Measurements from ENCODE around the gene GNPTG. TPM values are rescaled to one million over a fixed set of nuclear protein-coding genes. Genes with fewer than 3 reads are reported as not detected.

Gene GNPTG
- total and polyA plus RNA-seq, 2 of the 13 experiments (the other 11 are each of a cell fraction or from before 2014, with no cell fraction given): 22.7 to 71.1 TPM

DNA sequence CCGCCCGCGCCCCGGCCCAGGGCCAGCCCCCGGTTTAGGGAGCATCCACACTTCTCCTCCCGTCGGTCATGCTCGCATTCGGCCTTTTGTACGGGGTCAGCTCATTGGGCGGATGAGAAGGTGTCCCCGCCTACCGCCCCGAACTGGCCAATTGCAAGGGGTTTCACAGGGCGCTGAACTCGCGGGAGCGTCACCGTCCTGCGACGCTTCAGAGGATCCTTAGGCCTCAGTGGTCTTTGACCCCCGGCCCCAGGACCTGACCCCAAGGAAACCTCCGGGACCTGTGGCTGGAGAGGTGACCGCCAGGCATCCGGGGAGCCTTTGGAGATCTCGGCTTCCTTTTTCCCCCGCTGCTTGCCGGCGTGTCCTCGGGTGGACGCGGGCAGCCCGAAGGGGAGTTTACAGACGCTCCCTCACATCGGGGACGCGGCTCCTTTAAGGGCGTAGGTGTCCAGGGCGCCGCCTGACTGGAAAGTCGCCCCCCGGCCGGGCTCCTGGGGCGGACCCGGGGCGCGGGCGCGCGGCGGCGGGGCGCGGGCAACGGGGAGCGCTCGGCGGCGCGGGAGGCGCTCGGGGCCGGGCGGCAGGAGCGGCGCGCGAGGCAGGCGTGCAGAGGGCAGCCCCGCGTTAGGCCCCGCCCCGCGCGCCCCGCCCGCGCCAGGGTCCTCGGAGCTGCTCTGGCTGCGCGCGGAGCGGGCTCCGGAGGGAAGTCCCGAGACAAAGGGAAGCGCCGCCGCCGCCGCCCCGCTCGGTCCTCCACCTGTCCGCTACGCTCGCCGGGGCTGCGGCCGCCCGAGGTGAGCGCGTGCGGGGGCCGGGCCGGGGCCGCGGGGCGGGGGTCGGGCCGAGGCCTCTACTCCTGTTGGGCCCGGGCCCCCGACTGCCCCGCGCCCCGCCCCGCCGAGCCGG, 42.5 kb upstream of the GNPTG start, which contains the start of gene UBE2I (continued):
- no peak for TF ChIP-seq ZNF292 (CRISPR knock-in tag; IDR thresholded peaks at IDR 0.05; ENCODE audit: borderline replicate concordance, low read depth)
- TF ChIP-seq ZNF382 (CRISPR knock-in tag; IDR thresholded peaks at IDR 0.05; ENCODE audit: borderline replicate concordance): no peak
- 0 out of 2 replicates have a peak, but pooled peaks have one; percentile 47 for TF ChIP-seq ZNF510 (CRISPR knock-in tag; IDR thresholded peaks at IDR 0.05; ENCODE audit: low read depth)
- no peak for TF ChIP-seq ZC3H13 (CRISPR knock-in tag; IDR thresholded peaks at IDR 0.05)
- 0 out of 2 replicates have a peak, but pooled peaks have one; percentile 36 for TF ChIP-seq MXD4 (CRISPR knock-in tag; IDR thresholded peaks at IDR 0.05)
- TF ChIP-seq, protein P1, sequence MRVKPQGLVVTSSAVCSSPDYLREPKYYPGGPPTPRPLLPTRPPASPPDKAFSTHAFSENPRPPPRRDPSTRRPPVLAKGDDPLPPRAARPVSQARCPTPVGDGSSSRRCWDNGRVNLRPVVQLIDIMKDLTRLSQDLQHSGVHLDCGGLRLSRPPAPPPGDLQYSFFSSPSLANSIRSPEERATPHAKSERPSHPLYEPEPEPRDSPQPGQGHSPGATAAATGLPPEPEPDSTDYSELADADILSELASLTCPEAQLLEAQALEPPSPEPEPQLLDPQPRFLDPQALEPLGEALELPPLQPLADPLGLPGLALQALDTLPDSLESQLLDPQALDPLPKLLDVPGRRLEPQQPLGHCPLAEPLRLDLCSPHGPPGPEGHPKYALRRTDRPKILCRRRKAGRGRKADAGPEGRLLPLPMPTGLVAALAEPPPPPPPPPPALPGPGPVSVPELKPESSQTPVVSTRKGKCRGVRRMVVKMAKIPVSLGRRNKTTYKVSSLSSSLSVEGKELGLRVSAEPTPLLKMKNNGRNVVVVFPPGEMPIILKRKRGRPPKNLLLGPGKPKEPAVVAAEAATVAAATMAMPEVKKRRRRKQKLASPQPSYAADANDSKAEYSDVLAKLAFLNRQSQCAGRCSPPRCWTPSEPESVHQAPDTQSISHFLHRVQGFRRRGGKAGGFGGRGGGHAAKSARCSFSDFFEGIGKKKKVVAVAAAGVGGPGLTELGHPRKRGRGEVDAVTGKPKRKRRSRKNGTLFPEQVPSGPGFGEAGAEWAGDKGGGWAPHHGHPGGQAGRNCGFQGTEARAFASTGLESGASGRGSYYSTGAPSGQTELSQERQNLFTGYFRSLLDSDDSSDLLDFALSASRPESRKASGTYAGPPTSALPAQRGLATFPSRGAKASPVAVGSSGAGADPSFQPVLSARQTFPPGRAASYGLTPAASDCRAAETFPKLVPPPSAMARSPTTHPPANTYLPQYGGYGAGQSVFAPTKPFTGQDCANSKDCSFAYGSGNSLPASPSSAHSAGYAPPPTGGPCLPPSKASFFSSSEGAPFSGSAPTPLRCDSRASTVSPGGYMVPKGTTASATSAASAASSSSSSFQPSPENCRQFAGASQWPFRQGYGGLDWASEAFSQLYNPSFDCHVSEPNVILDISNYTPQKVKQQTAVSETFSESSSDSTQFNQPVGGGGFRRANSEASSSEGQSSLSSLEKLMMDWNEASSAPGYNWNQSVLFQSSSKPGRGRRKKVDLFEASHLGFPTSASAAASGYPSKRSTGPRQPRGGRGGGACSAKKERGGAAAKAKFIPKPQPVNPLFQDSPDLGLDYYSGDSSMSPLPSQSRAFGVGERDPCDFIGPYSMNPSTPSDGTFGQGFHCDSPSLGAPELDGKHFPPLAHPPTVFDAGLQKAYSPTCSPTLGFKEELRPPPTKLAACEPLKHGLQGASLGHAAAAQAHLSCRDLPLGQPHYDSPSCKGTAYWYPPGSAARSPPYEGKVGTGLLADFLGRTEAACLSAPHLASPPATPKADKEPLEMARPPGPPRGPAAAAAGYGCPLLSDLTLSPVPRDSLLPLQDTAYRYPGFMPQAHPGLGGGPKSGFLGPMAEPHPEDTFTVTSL (CRISPR knock-in tag; IDR thresholded peaks at IDR 0.05; ENCODE audit: borderline replicate concordance): 0 out of 2 replicates have a peak, but pooled peaks have one; percentile 26
- TF ChIP-seq, protein P2, sequence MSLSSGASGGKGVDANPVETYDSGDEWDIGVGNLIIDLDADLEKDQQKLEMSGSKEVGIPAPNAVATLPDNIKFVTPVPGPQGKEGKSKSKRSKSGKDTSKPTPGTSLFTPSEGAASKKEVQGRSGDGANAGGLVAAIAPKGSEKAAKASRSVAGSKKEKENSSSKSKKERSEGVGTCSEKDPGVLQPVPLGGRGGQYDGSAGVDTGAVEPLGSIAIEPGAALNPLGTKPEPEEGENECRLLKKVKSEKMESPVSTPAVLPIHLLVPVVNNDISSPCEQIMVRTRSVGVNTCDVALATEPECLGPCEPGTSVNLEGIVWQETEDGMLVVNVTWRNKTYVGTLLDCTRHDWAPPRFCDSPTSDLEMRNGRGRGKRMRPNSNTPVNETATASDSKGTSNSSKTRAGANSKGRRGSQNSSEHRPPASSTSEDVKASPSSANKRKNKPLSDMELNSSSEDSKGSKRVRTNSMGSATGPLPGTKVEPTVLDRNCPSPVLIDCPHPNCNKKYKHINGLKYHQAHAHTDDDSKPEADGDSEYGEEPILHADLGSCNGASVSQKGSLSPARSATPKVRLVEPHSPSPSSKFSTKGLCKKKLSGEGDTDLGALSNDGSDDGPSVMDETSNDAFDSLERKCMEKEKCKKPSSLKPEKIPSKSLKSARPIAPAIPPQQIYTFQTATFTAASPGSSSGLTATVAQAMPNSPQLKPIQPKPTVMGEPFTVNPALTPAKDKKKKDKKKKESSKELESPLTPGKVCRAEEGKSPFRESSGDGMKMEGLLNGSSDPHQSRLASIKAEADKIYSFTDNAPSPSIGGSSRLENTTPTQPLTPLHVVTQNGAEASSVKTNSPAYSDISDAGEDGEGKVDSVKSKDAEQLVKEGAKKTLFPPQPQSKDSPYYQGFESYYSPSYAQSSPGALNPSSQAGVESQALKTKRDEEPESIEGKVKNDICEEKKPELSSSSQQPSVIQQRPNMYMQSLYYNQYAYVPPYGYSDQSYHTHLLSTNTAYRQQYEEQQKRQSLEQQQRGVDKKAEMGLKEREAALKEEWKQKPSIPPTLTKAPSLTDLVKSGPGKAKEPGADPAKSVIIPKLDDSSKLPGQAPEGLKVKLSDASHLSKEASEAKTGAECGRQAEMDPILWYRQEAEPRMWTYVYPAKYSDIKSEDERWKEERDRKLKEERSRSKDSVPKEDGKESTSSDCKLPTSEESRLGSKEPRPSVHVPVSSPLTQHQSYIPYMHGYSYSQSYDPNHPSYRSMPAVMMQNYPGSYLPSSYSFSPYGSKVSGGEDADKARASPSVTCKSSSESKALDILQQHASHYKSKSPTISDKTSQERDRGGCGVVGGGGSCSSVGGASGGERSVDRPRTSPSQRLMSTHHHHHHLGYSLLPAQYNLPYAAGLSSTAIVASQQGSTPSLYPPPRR (CRISPR knock-in tag; IDR thresholded peaks at IDR 0.05; ENCODE audit: borderline replicate concordance): no peak; the same call in 1 of the 2 replicates
- TF ChIP-seq ZNF224 (CRISPR knock-in tag; IDR thresholded peaks at IDR 0.05): 0 out of 2 replicates have a peak, but pooled peaks have one; percentile 69
- TF ChIP-seq SUZ12 (IDR thresholded peaks at IDR 0.05; ENCODE audit: low read depth, low read length): no peak
- no peak for TF ChIP-seq RELA (CRISPR knock-in tag; IDR thresholded peaks at IDR 0.05)
- TF ChIP-seq, protein P3, sequence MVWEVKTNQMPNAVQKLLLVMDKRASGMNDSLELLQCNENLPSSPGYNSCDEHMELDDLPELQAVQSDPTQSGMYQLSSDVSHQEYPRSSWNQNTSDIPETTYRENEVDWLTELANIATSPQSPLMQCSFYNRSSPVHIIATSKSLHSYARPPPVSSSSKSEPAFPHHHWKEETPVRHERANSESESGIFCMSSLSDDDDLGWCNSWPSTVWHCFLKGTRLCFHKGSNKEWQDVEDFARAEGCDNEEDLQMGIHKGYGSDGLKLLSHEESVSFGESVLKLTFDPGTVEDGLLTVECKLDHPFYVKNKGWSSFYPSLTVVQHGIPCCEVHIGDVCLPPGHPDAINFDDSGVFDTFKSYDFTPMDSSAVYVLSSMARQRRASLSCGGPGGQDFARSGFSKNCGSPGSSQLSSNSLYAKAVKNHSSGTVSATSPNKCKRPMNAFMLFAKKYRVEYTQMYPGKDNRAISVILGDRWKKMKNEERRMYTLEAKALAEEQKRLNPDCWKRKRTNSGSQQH (CRISPR knock-in tag; IDR thresholded peaks at IDR 0.05; ENCODE audit: low read depth): no peak
- peak; percentile 58 for TF ChIP-seq TEAD3 (CRISPR knock-in tag; optimal IDR thresholded peaks at IDR 0.05; ENCODE audit: borderline replicate concordance)
- TF ChIP-seq HOXA9 (CRISPR knock-in tag; IDR thresholded peaks at IDR 0.05; ENCODE audit: borderline replicate concordance): no peak
- no peak for TF ChIP-seq ZNF614 (CRISPR knock-in tag; IDR thresholded peaks at IDR 0.05; ENCODE audit: borderline replicate concordance)
- TF ChIP-seq ZNF143 (CRISPR knock-in tag; IDR thresholded peaks at IDR 0.05): no peak
- TF ChIP-seq SIX4 (CRISPR knock-in tag; IDR thresholded peaks at IDR 0.05): no peak
